Globus pallidus (tissue), 1 donor: ENCODE data around the gene ROBO1.

Experiments used
- DNase-seq: peaks from one replicate; pipeline ENCODE4 v3.0.0-alpha.2; 2015; ENCODE audit warnings: low spot score

ROBO1 gene

DNA sequence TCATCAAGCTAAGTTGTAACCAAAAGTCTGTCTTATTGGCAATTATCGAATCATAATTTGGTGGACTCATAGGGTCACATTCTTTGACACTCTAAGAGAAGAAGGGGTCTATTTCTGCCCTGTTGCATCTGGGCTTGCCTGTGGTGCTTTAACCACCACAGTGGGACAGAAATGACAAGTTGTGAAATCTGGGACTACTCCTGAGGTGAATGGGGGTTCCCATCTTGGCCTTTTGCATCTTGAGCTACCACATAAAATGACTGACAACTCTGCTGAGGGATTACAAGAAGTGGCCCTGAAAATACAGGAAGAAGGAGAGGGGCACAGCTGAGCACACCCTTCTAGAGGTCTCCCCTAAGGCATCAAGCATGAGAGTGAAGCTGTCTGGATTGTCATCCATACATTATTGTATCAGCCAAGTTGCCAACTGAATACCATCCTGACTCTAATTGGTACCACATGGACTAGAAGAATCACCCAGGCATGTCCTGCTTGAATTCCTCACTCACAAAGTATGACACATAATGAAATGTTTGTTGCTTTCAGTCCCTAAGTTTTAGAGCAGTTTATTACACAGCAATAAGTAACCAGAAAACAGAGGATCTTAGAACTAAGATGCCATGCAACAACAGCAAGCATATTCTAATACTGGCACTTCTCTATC is 306.5 kb downstream of the ROBO1 start:
- no peak for DNase-seq

GRCh38 chr3:79453600-79453999 is 314.2 kb downstream of the ROBO1 start:
- no peak for DNase-seq

- DNase-seq = no peak
These were observed 331.4 kb downstream of the ROBO1 start for GRCh38 chr3:79436387-79436786.

GRCh38 chr3:79427081-79427480 is 340.7 kb downstream of the ROBO1 start:
- no peak for DNase-seq

- DNase-seq = no peak
These were observed 343.0 kb downstream of the ROBO1 start for GRCh38 chr3:79424811-79425210.

GRCh38 chr3:79423417-79423816 is 344.4 kb downstream of the ROBO1 start:
- DNase-seq = no peak

DNA sequence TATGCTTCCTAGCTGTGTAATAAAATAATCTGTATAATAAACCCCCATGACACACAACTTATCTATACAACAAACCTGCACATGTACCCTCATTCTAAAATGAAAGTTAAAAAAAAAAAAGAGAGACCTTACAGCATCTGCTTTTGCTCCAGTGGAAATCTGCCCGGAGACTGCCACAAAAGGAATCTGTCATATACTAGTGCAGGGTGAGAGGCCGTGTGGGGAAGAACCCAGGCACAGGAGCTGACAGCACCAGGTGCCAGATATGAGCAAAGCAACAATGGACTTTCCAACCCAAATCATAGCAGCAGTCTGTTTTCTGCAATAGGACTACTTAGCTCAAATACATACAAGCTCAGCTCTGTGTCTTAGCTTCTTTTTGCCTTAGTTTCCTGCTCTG is 346.5 kb downstream of the ROBO1 start:
- no peak for DNase-seq

GRCh38 chr3:79418855-79419621 is 348.8 kb downstream of the ROBO1 start:
- no peak for DNase-seq

DNA sequence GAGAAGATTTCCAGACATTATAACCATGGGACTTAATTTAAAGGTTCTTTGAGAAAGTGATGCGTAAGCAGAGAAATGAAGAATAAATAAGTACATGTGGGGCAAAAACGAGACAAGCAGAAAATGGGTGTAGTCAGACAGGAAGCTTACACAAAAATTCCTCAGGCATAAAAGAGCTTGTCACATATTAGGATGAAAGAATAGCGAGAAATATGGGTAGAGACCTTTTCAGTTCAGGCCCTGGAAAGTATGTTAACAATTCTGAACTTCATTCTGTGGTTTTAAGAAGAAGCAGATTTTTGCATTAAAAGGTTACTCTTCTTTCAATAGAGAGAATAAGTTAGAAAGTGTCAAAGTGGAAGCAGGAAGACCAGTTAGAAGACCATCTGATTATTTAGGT is 352.4 kb downstream of the ROBO1 start:
- no peak for DNase-seq

- no peak for DNase-seq
These were observed 353.0 kb downstream of the ROBO1 start for GRCh38 chr3:79414806-79415205.

DNA sequence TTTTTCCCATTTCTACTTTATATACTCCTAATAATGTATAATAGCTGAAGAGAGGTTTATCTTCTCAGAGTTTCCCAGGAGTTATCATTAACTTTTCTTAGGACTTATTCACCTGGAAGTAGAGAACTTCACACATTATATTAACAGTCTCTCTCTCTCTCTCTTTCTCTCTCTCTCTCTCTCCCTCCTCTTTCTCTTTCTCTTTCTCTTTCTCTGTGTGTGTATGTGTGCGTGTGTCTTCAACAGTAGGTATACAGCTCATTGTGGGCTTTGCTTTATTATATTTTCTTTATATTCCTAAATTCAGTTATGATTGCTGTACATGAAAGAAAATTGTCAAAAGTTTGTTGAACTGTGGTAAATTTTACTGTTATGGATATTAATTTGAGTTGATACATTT is 353.8 kb downstream of the ROBO1 start:
- no peak for DNase-seq

GRCh38 chr3:79412537-79412936 is 355.3 kb downstream of the ROBO1 start:
- no peak for DNase-seq

- DNase-seq = no peak
These were observed 357.2 kb downstream of the ROBO1 start for GRCh38 chr3:79410617-79411016.

DNA sequence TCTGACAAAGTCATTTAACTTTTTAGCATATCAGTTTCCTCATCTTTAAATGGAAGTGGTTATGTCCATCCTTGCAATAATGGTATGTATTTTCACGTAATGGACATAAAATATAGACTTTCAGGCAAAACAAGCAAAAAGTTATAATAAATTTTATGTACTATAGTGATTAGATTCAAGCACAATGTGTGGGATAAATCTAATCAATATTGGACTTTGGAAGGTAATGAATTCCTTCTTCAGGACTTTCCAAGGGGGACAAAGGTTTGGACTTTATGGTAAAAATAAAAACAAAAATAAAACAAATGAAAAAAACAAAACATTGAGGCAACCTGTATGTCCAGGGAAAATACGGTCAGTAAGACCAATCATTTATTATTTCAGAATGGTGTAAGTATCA is 357.7 kb downstream of the ROBO1 start:
- no peak for DNase-seq

GRCh38 chr3:79406175-79406574 is 361.6 kb downstream of the ROBO1 start:
- no peak for DNase-seq

DNA sequence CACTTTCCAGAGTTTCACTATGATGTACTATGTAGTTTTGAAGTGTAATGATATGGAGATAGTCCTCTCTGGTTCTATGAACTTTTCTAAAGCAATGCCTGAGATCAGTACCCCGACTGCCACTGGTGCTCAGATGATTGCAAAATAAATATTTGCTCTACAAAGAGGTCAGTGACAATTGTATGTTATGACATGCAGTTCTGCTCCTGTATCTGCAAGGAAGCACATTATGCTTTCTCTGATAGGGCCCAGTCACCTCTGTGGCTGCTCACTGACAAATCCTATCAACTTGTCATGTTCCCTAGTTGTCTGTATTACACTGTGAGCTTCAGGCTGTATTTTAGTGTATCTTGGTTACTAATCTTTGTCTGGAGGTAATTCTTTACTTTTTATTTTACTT is 362.6 kb downstream of the ROBO1 start:
- no peak for DNase-seq

DNA sequence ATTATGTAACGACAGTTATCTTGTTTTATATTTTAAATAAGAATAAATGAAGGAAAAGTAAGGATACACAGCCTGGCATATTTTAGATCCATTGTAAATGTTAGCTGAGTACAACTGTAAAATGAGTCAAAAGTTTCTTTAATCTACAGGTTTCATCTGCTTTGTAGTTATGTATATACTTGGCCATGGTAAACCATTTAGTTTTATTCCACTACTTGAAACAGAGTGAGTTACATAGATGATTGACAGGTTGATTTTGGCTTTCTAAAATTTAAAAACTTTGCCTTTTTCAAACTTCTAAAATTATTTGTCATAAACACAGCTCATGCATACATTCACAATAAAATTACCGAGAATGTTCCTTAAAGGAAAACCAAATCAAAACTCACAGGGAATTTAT is 371.2 kb downstream of the ROBO1 start:
- DNase-seq = no peak

DNA sequence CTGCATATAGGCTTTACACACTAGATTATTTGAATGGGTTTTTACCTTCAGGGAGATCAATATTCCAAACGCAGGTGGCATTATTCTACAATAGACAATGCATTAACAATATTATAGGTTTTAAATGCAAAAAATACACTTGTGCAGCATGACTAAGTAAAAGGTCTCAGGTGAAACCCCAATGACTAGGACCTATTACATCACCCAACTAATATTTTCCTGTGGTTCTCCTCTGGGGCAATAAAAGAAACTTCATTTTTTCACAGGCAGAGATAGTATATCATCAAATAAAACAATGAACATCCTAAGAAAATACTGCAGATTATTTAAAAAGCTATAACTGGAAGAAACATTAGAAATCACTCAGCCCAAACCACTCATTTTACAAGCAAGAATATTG is 375.3 kb downstream of the ROBO1 start:
- no peak for DNase-seq

DNA sequence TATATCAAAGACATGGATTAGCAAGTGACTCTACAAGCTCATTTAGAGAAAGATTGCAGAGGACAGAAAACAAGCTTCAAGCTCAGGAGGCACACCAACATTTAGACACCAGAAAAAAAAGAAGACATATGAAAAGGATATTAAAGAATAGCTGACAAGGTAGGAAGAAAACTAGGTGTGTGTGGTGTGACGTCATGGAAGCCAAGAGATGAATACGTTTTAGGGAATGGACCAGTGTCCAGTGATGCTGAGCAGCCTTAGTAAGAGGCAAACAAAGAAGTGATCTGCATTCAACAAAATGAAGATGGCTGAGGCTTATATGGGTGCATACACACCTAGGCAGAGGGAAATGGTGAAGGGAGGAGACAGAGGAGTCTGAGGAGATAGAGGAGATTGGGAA is 377.4 kb downstream of the ROBO1 start:
- DNase-seq = no peak

DNA sequence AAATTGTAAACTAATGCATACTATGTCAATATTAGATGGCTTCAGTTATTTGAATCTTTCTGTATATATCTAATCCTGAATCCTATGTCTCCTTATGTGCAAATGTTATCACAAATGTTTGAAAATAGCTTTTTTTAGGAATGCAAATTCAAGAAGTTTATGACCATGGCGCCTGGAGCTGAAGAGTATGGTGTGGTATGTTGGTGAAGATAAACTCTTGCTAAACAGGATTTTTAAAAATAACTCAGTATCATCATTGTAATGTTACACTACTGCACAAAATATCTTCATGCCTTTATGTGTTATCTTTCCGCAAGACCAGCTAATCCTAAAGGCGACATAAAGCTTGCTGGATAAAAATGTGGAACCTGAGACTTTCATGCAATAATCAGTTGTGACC is 382.6 kb downstream of the ROBO1 start:
- no peak for DNase-seq

- no peak for DNase-seq
These were observed 384.3 kb downstream of the ROBO1 start for GRCh38 chr3:79383402-79384012.

DNA sequence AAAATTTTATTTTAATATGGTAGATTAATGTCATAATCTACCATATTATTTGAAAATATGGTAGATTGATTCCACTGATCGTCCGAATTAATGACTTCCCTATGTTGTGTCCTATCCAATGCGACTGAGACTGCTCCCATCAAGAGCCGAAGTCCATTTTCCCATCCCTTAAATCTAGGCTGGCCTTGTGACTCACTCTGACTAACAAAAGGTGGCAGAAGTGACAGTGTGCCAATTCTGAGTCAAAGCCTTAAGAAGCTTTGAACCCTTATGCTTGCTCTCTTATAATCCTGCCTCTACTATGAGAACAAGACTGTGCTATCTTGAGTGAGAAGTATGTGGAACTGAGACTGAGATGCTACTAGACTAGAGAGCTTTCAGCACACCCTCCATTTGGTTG is 387.2 kb downstream of the ROBO1 start:
- no peak for DNase-seq

- DNase-seq = no peak
These were observed 389.7 kb downstream of the ROBO1 start for GRCh38 chr3:79378064-79378463.
